Measurements from ENCODE around the gene MRPS14.
"Not testable (repeated sequence)": the region's sequence is repeated elsewhere in the genome, so short reads cannot be mapped to it uniquely, and the experiment has no call there.

MRPS14 gene

GRCh38 chr1:175023043-175023921, at the start of gene MRPS14:
Gene MRPS14 (minus strand): TSS chr1:175023425. CDS start chr1:175023408, 17 bp downstream.
- Mint-ChIP-seq H3K4me1 (ENCODE audit: low read depth) (peaks cover 31% of the 10 kb centered on the region), H3K27me3 (no peaks in the 10 kb centered on the region), H3K9me3 (peaks cover 4% of the 10 kb centered on the region), H3K27ac (peak within 1 kb of the TSS; percentile 94), H3K36me3 (ENCODE audit: low read depth) (peaks cover 31% of the 10 kb centered on the region), H3K4me3 (peak within 1 kb of the TSS; percentile 85)
- DNase-seq = peak; percentile 99

GRCh38 chr1:175072099-175072951, 49.1 kb upstream of the MRPS14 start:
- Mint-ChIP-seq H3K27me3 (peaks cover 23% of the 10 kb centered on the region), H3K4me1 (ENCODE audit: low read depth) (peaks cover 13% of the 10 kb centered on the region), H3K27ac (no peak overlapping the region), H3K9me3 (no peaks in the 10 kb centered on the region), H3K36me3 (ENCODE audit: low read depth) (no peaks in the 10 kb centered on the region), H3K4me3 (no peak overlapping the region)
- peak; percentile 38 for DNase-seq

- H3K4me1 Mint-ChIP-seq (ENCODE audit: low read depth) = peaks cover 13% of the 10 kb centered on the region
- H3K27me3 Mint-ChIP-seq = peaks cover 27% of the 10 kb centered on the region
- no peak overlapping the region for H3K4me3 Mint-ChIP-seq
- H3K9me3 Mint-ChIP-seq = no peaks in the 10 kb centered on the region
- H3K36me3 Mint-ChIP-seq (ENCODE audit: low read depth) = no peaks in the 10 kb centered on the region
- H3K27ac Mint-ChIP-seq = no peak overlapping the region
- no peak for DNase-seq
Observed at GRCh38 chr1:175071276-175071943, 48.2 kb upstream of the MRPS14 start.

- H3K4me3 Mint-ChIP-seq = no peak overlapping the region
- no peak overlapping the region for H3K27ac Mint-ChIP-seq
- H3K4me1 Mint-ChIP-seq (ENCODE audit: low read depth) = peaks cover 13% of the 10 kb centered on the region
- no peak for DNase-seq
- H3K27me3 Mint-ChIP-seq = peaks cover 27% of the 10 kb centered on the region
- no peaks in the 10 kb centered on the region for H3K36me3 Mint-ChIP-seq (ENCODE audit: low read depth)
- no peaks in the 10 kb centered on the region for H3K9me3 Mint-ChIP-seq
Observed at GRCh38 chr1:175070818-175071217, 47.6 kb upstream of the MRPS14 start.

- H3K4me3 Mint-ChIP-seq = no peak within 1 kb of the TSS
- H3K36me3 Mint-ChIP-seq (ENCODE audit: low read depth) = no peaks in the 10 kb centered on the region
- H3K9me3 Mint-ChIP-seq = no peaks in the 10 kb centered on the region
- peaks cover 11% of the 10 kb centered on the region for H3K27me3 Mint-ChIP-seq
- H3K27ac Mint-ChIP-seq = no peak within 1 kb of the TSS
- no peak for DNase-seq
- peaks cover 8% of the 10 kb centered on the region for H3K4me1 Mint-ChIP-seq (ENCODE audit: low read depth)
Observed at GRCh38 chr1:175067362-175068106, 44.3 kb upstream of the MRPS14 start, which contains the start of gene TNN. Gene TNN (plus strand): TSS chr1:175067833. CDS start chr1:175077419, 9,586 bp downstream.

GRCh38 chr1:175062858-175063257, 39.6 kb upstream of the MRPS14 start:
- H3K27me3 Mint-ChIP-seq = peaks cover 4% of the 10 kb centered on the region
- no peak overlapping the region for H3K4me3 Mint-ChIP-seq
- H3K4me1 Mint-ChIP-seq (ENCODE audit: low read depth) = no peaks in the 10 kb centered on the region
- no peaks in the 10 kb centered on the region for H3K36me3 Mint-ChIP-seq (ENCODE audit: low read depth)
- DNase-seq = no peak
- H3K27ac Mint-ChIP-seq = no peak overlapping the region
- H3K9me3 Mint-ChIP-seq = no peaks in the 10 kb centered on the region

- Mint-ChIP-seq H3K36me3 (ENCODE audit: low read depth) (no peaks in the 10 kb centered on the region), H3K4me3 (no peak overlapping the region), H3K27ac (no peak overlapping the region), H3K9me3 (no peaks in the 10 kb centered on the region), H3K27me3 (peaks cover 4% of the 10 kb centered on the region), H3K4me1 (ENCODE audit: low read depth) (no peaks in the 10 kb centered on the region)
- no peak for DNase-seq
Observed at GRCh38 chr1:175062339-175062738, 39.1 kb upstream of the MRPS14 start.

GRCh38 chr1:175054736-175055135, 31.5 kb upstream of the MRPS14 start:
- Mint-ChIP-seq H3K27ac (no peak overlapping the region), H3K9me3 (no peaks in the 10 kb centered on the region), H3K36me3 (ENCODE audit: low read depth) (no peaks in the 10 kb centered on the region), H3K27me3 (peaks cover 17% of the 10 kb centered on the region), H3K4me3 (no peak overlapping the region), H3K4me1 (ENCODE audit: low read depth) (no peaks in the 10 kb centered on the region)
- DNase-seq = no peak

- Mint-ChIP-seq H3K27ac (no peak overlapping the region), H3K9me3 (no peaks in the 10 kb centered on the region), H3K4me3 (no peak overlapping the region), H3K4me1 (ENCODE audit: low read depth) (no peaks in the 10 kb centered on the region), H3K36me3 (ENCODE audit: low read depth) (no peaks in the 10 kb centered on the region), H3K27me3 (peaks cover 36% of the 10 kb centered on the region)
- no peak for DNase-seq
Observed at GRCh38 chr1:175050992-175051391, 27.8 kb upstream of the MRPS14 start.

- Mint-ChIP-seq H3K27ac (no peak overlapping the region), H3K4me3 (no peak overlapping the region), H3K4me1 (ENCODE audit: low read depth) (no peaks in the 10 kb centered on the region), H3K27me3 (peaks cover 28% of the 10 kb centered on the region), H3K36me3 (ENCODE audit: low read depth) (no peaks in the 10 kb centered on the region), H3K9me3 (no peaks in the 10 kb centered on the region)
- no peak for DNase-seq
Observed at GRCh38 chr1:175045519-175045918, 22.3 kb upstream of the MRPS14 start.

GRCh38 chr1:175045097-175045496, 21.9 kb upstream of the MRPS14 start:
- Mint-ChIP-seq H3K36me3 (ENCODE audit: low read depth) (no peaks in the 10 kb centered on the region), H3K4me1 (ENCODE audit: low read depth) (no peaks in the 10 kb centered on the region), H3K9me3 (no peaks in the 10 kb centered on the region), H3K27ac (no peak overlapping the region), H3K4me3 (no peak overlapping the region), H3K27me3 (peaks cover 25% of the 10 kb centered on the region)
- no peak for DNase-seq

- not testable (repeated sequence) for H3K4me3 Mint-ChIP-seq; H3K36me3 Mint-ChIP-seq (ENCODE audit: low read depth); H3K4me1 Mint-ChIP-seq (ENCODE audit: low read depth); H3K27ac Mint-ChIP-seq; DNase-seq; H3K9me3 Mint-ChIP-seq
- peaks cover 22% of the 10 kb centered on the region for H3K27me3 Mint-ChIP-seq
Observed at GRCh38 chr1:175044591-175044990, 21.4 kb upstream of the MRPS14 start.

- DNase-seq = no peak
- peaks cover 15% of the 10 kb centered on the region for H3K27me3 Mint-ChIP-seq
- no peak overlapping the region for H3K27ac Mint-ChIP-seq
- no peak overlapping the region for H3K4me3 Mint-ChIP-seq
- H3K4me1 Mint-ChIP-seq (ENCODE audit: low read depth) = no peaks in the 10 kb centered on the region
- H3K36me3 Mint-ChIP-seq (ENCODE audit: low read depth) = no peaks in the 10 kb centered on the region
- H3K9me3 Mint-ChIP-seq = no peaks in the 10 kb centered on the region
Observed at GRCh38 chr1:175043824-175044223, 20.6 kb upstream of the MRPS14 start.

- no peak overlapping the region for H3K27ac Mint-ChIP-seq
- H3K27me3 Mint-ChIP-seq = peaks cover 5% of the 10 kb centered on the region
- no peaks in the 10 kb centered on the region for H3K36me3 Mint-ChIP-seq (ENCODE audit: low read depth)
- H3K4me3 Mint-ChIP-seq = no peak overlapping the region
- DNase-seq = no peak
- H3K9me3 Mint-ChIP-seq = no peaks in the 10 kb centered on the region
- no peaks in the 10 kb centered on the region for H3K4me1 Mint-ChIP-seq (ENCODE audit: low read depth)
Observed at GRCh38 chr1:175042650-175043049, 19.4 kb upstream of the MRPS14 start.
